Left ventricle myocardium inferior (tissue), 1 donor: Measurements from ENCODE around the gene KRT85. TPM values are rescaled to one million over a fixed set of nuclear protein-coding genes. Genes with fewer than 3 reads are reported as not detected.

Experiments used
- DNase-seq: peaks from one replicate; pipeline ENCODE4 v3.0.0-alpha.2; 2020
- H3K27ac ChIP-seq: fragments of 200-600 bp; replicated peaks from 2 replicates; pipeline ENCODE4 v1.8.0; 2021
- H3K27me3 ChIP-seq: fragments of 200-600 bp; 2 replicates; pipeline ENCODE4 v1.8.0; 2021; ENCODE audit warnings: low read depth
- H3K36me3 ChIP-seq: fragments of 200-600 bp; 2 replicates; pipeline ENCODE4 v1.8.0; 2021
- H3K4me1 ChIP-seq: fragments of 200-600 bp; 2 replicates; pipeline ENCODE4 v1.8.0; 2021
- H3K4me3 ChIP-seq: fragments of 200-600 bp; 2 replicates; pipeline ENCODE4 v1.8.0; 2021; ENCODE audit warnings: mild to moderate bottlenecking, moderate library complexity
- H3K9me3 ChIP-seq: fragments of 200-600 bp; replicated peaks from 2 replicates; pipeline ENCODE4 v1.8.0; 2021
- intact Hi-C: fragments of 100-400 bp; cut with micrococcal nuclease; formaldehyde crosslinking; loops from one replicate; pipeline ENCODE4 v1.11.0; 2022
- total RNA-seq: library from RNA; stranded (reverse); fragmentation: NEBNext Ultra II Directional; extraction: Animal tissue kit (Norgen Biotek cat#: 25700); gene quantifications from one replicate; pipeline ENCODE4 v1.2.1, GENCODE V29; 2021
- TF ChIP-seq, protein P1 (sequence below): fragments of 200-600 bp; IDR thresholded peaks from 2 replicates; pipeline ENCODE4 v1.8.0; 2021; ENCODE audit warnings: antibody characterized with exemption, mild to moderate bottlenecking, borderline replicate concordance
- donor health status: DM: no; HTN: yes; CAD: no; lungs with severe emphysema.

Gene KRT85
- total RNA-seq, 1 donor from 2014 or later = not detected

DNA sequence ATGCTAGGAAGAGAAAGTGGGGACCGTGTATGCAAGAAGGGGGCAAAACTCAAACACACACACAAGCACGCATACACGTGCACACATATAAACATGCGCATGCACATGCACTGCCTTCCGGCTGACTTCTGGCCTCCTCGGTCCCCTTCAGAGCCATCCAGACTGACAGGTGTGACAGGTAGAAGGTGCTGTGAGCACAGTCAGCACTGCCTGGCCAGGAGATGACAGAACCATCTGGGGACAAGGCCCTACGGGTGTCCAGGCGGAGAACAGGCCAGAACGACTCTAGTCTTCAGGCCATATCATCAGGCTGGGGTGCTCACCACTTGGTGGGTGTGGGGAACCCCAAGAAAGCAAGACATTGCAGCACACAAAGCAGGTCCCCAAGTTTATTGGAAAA is 53.4 kb downstream of the KRT85 start:
- Histone ChIP-seq H3K4me1 (peaks cover 7% of the 10 kb centered on the region), H3K27ac (no peak overlapping the region), H3K27me3 (peaks cover 88% of the 10 kb centered on the region), H3K4me3 (no peak overlapping the region), H3K36me3 (no peaks in the 10 kb centered on the region), H3K9me3 (no peaks in the 10 kb centered on the region)
- TF ChIP-seq, protein P1, sequence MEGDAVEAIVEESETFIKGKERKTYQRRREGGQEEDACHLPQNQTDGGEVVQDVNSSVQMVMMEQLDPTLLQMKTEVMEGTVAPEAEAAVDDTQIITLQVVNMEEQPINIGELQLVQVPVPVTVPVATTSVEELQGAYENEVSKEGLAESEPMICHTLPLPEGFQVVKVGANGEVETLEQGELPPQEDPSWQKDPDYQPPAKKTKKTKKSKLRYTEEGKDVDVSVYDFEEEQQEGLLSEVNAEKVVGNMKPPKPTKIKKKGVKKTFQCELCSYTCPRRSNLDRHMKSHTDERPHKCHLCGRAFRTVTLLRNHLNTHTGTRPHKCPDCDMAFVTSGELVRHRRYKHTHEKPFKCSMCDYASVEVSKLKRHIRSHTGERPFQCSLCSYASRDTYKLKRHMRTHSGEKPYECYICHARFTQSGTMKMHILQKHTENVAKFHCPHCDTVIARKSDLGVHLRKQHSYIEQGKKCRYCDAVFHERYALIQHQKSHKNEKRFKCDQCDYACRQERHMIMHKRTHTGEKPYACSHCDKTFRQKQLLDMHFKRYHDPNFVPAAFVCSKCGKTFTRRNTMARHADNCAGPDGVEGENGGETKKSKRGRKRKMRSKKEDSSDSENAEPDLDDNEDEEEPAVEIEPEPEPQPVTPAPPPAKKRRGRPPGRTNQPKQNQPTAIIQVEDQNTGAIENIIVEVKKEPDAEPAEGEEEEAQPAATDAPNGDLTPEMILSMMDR = no peak
- no peak for DNase-seq
- intact Hi-C loops = no loop called here

DNA sequence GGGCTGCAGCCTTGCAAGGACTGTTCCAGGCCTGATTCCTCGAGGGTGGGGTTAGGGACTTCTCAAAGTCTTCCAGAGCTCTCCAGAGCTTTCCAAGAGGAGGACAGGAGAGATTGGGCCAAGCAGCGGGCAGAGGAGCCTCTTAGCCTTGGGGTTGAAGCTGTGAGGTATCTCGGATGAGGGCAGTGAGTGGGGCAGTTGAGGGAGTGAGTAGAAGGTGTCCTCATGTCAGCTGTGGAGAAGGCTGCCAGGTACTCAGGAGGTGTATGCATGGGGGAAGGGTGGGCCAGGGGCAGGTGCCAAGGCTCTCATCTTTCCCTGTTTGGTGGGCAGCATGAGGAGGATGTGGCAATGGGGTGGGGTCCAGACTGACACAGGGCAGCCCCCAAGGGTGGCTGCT is 53.8 kb downstream of the KRT85 start:
- H3K27me3 ChIP-seq = peaks cover 88% of the 10 kb centered on the region
- no peak for DNase-seq
- TF ChIP-seq, protein P1 = no peak

GRCh38 chr12:52312086-52312485 is 55.2 kb downstream of the KRT85 start:
- intact Hi-C loops = no loop called here

More for the DNA sequence above, 53.8 kb downstream of the KRT85 start:
- peaks cover 10% of the 10 kb centered on the region for H3K4me1 ChIP-seq
- H3K27ac ChIP-seq = no peak overlapping the region
- intact Hi-C loops = no loop called here
- H3K9me3 ChIP-seq = no peaks in the 10 kb centered on the region
- H3K4me3 ChIP-seq = no peak overlapping the region
- no peaks in the 10 kb centered on the region for H3K36me3 ChIP-seq

DNA sequence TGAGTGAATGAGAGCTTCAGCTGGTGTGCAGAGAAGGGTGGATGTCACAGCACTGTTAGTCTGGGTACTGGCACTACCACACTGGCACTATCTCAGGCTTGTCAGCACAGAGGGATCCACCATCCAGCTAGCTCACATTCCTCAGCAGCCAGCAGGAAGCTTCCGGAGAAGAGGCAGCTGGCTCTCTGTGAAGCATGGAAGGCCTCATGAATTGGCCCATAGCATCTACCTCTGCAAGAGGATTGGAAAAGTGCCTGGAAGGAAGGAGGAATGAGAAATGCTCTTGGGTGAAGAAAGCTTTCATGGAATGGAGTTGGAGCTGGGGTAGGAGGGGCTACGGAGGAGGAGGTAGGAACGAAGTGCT is 56.0 kb downstream of the KRT85 start:
- intact Hi-C loops = no loop called here
- H3K36me3 ChIP-seq = no peaks in the 10 kb centered on the region
- peaks cover 94% of the 10 kb centered on the region for H3K27me3 ChIP-seq
- no peaks in the 10 kb centered on the region for H3K9me3 ChIP-seq
- H3K4me1 ChIP-seq = peaks cover 15% of the 10 kb centered on the region
- TF ChIP-seq, protein P1 = no peak
- DNase-seq = no peak
- no peak overlapping the region for H3K27ac ChIP-seq
- H3K4me3 ChIP-seq = no peak overlapping the region

More at GRCh38 chr12:52312086-52312485, 55.2 kb downstream of the KRT85 start:
- no peak overlapping the region for H3K4me3 ChIP-seq
- peaks cover 15% of the 10 kb centered on the region for H3K4me1 ChIP-seq
- no peaks in the 10 kb centered on the region for H3K36me3 ChIP-seq
- H3K27me3 ChIP-seq = peaks cover 88% of the 10 kb centered on the region
- no peaks in the 10 kb centered on the region for H3K9me3 ChIP-seq
- no peak overlapping the region for H3K27ac ChIP-seq
- TF ChIP-seq, protein P1 = no peak
- DNase-seq = no peak

DNA sequence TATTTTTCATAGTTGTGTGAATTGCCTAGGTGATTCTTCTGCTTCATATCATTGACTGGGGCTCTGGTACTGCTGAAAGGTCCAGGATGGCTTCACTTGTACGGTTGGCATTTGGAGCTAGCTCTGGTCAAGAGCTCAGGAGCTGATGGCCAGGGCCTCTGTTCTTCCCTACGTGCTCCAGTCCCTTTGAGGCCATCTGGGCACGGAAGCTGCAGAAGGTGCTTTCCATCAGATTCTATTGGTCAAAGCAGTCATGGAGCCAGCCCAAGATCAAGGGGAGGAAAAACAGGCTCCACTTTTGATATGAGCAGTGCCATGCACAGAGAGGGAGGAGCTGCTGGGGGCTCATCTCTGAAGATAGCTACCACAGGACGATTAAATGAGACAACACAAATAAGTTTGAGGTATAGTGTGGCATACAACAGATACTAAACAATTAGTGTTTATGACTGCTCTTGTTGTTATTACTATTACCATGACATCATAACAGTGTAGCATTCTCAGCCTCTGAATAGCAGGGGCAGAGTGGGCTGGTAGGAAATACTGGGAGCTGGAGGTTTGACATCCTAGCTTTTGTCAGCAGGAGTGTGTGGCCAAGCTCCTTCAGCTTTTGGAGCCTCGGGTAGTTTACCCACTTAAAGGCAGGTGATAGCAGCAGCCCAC is 56.5 kb downstream of the KRT85 start:
- no peak for DNase-seq
- H3K36me3 ChIP-seq = no peaks in the 10 kb centered on the region
- intact Hi-C loops = no loop called here
- no peak overlapping the region for H3K4me3 ChIP-seq
- H3K9me3 ChIP-seq = no peaks in the 10 kb centered on the region
- H3K4me1 ChIP-seq = peaks cover 15% of the 10 kb centered on the region
- H3K27ac ChIP-seq = no peak overlapping the region
- H3K27me3 ChIP-seq = peaks cover 95% of the 10 kb centered on the region
- TF ChIP-seq, protein P1 = no peak

Other genes starting within 250 kb of the KRT85 start
- gene KRT80, start 175.5 kb downstream of the KRT85 start, total RNA-seq = not detected
- not detected for gene KRT7, start 134.2 kb downstream of the KRT85 start, total RNA-seq
- gene KRT86, start 92.8 kb downstream of the KRT85 start, total RNA-seq = not detected
- gene KRT81, start 75.9 kb downstream of the KRT85 start, total RNA-seq = not detected
- not detected for gene KRT83, start 46.1 kb downstream of the KRT85 start, total RNA-seq
- gene KRT84, start 18.2 kb upstream of the KRT85 start, total RNA-seq = not detected
- not detected for gene KRT82, start 38.9 kb upstream of the KRT85 start, total RNA-seq
- gene KRT75, start 66.9 kb upstream of the KRT85 start, total RNA-seq = not detected
- gene KRT6B, start 84.7 kb upstream of the KRT85 start, total RNA-seq = not detected
- not detected for gene KRT6C, start 106.3 kb upstream of the KRT85 start, total RNA-seq
- gene KRT6A, start 125.8 kb upstream of the KRT85 start, total RNA-seq = not detected
- not detected for gene KRT5, start 152.9 kb upstream of the KRT85 start, total RNA-seq
- not detected for gene KRT71, start 185.7 kb upstream of the KRT85 start, total RNA-seq
- 0.14 TPM for gene KRT74, start 206.4 kb upstream of the KRT85 start, total RNA-seq
- not detected for gene KRT72, start 234.0 kb upstream of the KRT85 start, total RNA-seq